Activated naive CD4-positive, alpha-beta T cell treated with anti-CD3 and anti-CD28 coated beads for 36 hours (primary cell): ENCODE measurements around the gene KIF26B. TPM values are rescaled to one million over a fixed set of nuclear protein-coding genes. Genes with fewer than 3 reads are reported as not detected.

Experiments
- CTCF ChIA-PET: fragments of 350-600 bp; sonication (Branson Sonifier 250); formaldehyde crosslinking; loops from one replicate; lab custom pipeline; 2021; ENCODE audit warnings: antibody characterized with exemption; lab: Charles Lee
- DNase-seq: peaks from one replicate; pipeline ENCODE4 v3.0.0-alpha.2; 2020
- H3K27ac Mint-ChIP-seq: one replicate; pipeline ENCODE4 v1.8.0; 2021; ENCODE audit warnings: mild to moderate bottlenecking, mixed read lengths
- H3K27me3 Mint-ChIP-seq: one replicate; pipeline ENCODE4 v1.8.0; 2021; ENCODE audit warnings: low read depth, mixed read lengths
- H3K36me3 Mint-ChIP-seq: one replicate; pipeline ENCODE4 v1.8.0; 2021; ENCODE audit warnings: low read depth, mixed read lengths
- H3K4me1 Mint-ChIP-seq: one replicate; pipeline ENCODE4 v1.8.0; 2021; ENCODE audit warnings: low read depth, mixed read lengths
- H3K4me3 Mint-ChIP-seq: one replicate; pipeline ENCODE4 v1.8.0; 2021; ENCODE audit warnings: mild to moderate bottlenecking, moderate library complexity, mixed read lengths
- H3K9me3 Mint-ChIP-seq: one replicate; pipeline ENCODE4 v1.8.0; 2021; ENCODE audit warnings: mixed read lengths
- intact Hi-C: fragments of 100-400 bp; cut with micrococcal nuclease; formaldehyde crosslinking; loops from one replicate; pipeline ENCODE4 v1.15.1; 2023
- total RNA-seq, 2 experiments: library from RNA; stranded (reverse); gene quantifications; one replicate each; pipeline ENCODE4 v1.2.3, GENCODE V29; 2021

KIF26B gene
- total RNA-seq, 2 experiments from 2014 or later: 0.05 TPM; not detected in 1

DNA sequence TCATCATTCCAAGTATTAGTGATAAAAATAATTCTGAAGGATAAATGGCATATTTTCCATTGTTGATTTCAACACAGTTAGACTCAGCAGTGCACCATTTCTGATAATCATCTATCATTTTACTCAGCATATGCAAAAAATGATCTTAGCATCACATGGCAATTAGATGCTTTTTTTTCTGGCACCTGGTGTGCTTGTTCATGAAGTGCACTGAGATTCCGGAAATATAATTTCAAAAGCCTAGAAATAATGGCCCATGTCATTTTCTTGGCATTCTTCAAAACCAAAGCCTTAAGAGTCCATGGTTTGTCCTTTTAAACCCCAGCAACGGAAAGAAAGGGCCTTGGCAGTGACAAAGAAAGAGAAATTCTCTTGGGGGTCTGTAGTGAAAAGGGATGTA lies 278.8 kb downstream of the KIF26B start:
- no peak overlapping the region for H3K27ac Mint-ChIP-seq
- H3K4me3 Mint-ChIP-seq: no peak overlapping the region
- intact Hi-C loops: no loop called here
- CTCF ChIA-PET: interaction anchor here (0.8 kb wide), 1 partner anchor 166 kb away, joined by 3 read pairs; no protein-coding TSS in a partner anchor
- H3K27me3 Mint-ChIP-seq: peaks cover 18% of the 10 kb centered on the region
- no peaks in the 10 kb centered on the region for H3K36me3 Mint-ChIP-seq
- H3K9me3 Mint-ChIP-seq: no peaks in the 10 kb centered on the region
- DNase-seq: no peak
- no peaks in the 10 kb centered on the region for H3K4me1 Mint-ChIP-seq

DNA sequence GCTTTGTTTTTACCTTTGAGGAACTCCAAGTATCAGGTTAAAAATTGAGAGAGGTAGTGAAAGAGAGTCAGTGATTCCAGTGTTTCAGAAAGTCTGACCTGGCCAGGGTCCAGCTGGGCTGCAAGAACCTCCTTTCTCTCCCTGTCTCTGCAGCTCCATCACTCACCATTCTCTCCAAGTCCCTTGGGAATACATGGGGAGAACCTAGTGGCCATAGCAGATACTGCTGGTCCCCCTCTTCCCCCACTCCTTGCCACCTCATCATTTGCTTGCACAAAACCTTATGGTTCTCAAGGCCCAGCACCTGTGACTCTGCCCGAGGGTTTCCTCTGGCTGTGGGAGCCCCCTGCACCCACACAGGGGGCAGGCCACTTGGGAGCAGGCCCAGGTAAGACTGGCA lies 279.5 kb downstream of the KIF26B start:
- Mint-ChIP-seq H3K4me3 (no peak overlapping the region), H3K27me3 (peaks cover 21% of the 10 kb centered on the region), H3K9me3 (no peaks in the 10 kb centered on the region), H3K4me1 (no peaks in the 10 kb centered on the region), H3K36me3 (no peaks in the 10 kb centered on the region), H3K27ac (no peak overlapping the region)
- CTCF ChIA-PET: interaction anchor here (0.7 kb wide), 1 partner anchor 269 kb away, joined by 3 read pairs; no protein-coding TSS in a partner anchor
- DNase-seq: no peak
- intact Hi-C loops: no loop called here

DNA sequence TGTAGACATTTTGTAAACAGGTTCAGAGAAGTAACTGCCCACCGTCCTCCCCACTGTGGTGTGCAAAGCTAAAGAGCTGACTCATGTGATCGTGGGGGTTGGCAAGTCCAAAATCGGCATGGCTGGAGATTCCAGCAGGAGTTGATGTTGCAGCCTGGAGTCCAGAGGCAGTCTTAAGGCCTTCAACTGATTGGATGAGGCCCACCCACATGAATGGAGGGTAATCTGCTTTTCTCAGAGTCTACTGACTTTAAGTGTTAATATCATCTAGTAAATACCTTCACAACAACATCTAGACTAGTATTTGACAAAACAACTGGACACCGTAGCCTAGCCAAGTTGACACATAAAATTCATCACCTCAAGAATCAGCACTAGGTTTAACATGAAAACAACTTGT lies 281.6 kb downstream of the KIF26B start:
- DNase-seq: no peak
- Mint-ChIP-seq H3K27me3 (peaks cover 35% of the 10 kb centered on the region), H3K4me3 (no peak overlapping the region), H3K36me3 (no peaks in the 10 kb centered on the region), H3K9me3 (no peaks in the 10 kb centered on the region), H3K4me1 (no peaks in the 10 kb centered on the region), H3K27ac (no peak overlapping the region)
- CTCF ChIA-PET: interaction anchor here (0.7 kb wide), 1 partner anchor 693 kb away, joined by 3 read pairs; no protein-coding TSS in a partner anchor
- intact Hi-C loops: no loop called here

DNA sequence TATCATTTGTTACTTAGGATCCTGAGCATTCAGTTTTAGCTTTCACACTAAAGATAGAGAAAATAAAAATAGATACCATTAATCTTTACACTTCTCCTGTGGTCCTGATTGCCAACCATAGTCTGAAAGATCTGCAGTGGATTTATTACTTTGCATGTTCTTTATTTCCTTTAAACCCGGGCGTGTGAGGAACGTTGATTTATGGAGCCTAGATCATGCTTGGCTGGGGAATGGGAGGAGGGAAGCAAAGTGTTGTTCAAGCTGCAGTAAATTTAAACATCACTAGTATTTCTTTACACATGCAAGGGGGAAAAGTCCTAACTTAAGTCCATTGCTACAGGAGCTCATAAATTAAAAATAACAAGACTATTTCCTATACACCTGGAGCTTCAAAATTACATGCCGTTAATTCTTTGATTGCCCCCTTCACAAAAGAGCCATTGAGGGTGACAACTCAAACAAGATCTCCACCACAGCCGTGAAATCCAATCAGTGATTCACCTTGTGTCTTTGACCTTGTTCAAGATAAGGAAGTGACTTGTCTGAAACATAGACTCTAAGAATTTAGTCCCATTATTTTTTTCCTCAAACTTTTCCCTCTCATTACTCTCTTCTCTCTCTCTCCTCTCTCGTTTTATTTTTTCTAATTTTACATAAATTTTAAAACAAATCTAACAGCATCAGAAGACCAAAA lies 282.7 kb downstream of the KIF26B start:
- Mint-ChIP-seq H3K27ac (no peak overlapping the region), H3K27me3 (peaks cover 44% of the 10 kb centered on the region), H3K36me3 (no peaks in the 10 kb centered on the region), H3K4me1 (no peaks in the 10 kb centered on the region), H3K9me3 (no peaks in the 10 kb centered on the region), H3K4me3 (no peak overlapping the region)
- intact Hi-C loops: no loop called here
- DNase-seq: no peak
- CTCF ChIA-PET: no interaction called here

DNA sequence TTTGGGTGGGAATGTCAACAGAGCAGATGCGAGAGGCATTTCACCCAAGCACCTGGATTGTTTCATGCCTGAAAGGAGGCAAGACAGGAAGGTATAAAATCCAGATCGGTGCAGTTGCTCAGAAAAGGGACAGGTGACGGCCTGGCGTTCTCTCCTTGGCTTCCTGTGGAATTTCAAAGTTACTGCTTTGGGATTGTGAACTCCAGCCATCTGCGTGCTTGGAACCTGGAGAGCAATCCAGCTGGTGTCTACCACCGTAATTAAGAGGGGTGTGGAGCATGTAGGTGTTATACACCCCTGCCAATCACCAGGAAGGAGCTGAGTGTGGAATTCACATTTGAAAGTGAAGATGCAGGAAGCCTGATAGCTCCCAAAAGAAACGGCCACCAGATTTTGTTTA lies 286.1 kb downstream of the KIF26B start:
- no peak for DNase-seq
- Mint-ChIP-seq H3K27ac (no peak overlapping the region), H3K27me3 (peaks cover 42% of the 10 kb centered on the region), H3K4me3 (no peak overlapping the region), H3K9me3 (no peaks in the 10 kb centered on the region), H3K36me3 (no peaks in the 10 kb centered on the region), H3K4me1 (no peaks in the 10 kb centered on the region)
- CTCF ChIA-PET: no interaction called here
- intact Hi-C loops: no loop called here

DNA sequence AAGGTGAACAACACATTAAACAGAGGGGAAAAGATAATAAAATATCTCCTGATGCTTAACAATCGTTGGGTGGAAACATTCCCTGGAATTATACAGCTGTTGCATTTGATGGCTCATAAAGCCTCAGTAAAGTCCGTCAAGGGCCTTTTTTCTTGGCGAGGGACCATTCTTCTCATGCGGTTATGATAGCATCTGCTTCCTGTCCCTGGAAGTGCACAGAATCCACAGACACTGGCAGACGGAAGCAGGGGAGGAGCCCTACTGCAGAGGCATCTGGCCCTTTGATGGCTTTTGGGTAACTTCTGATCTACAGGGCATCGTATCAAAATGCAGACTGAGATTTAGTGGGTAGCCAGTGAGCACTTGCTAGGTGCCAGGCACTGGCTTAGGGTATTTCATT lies 286.9 kb downstream of the KIF26B start:
- CTCF ChIA-PET: no interaction called here
- H3K4me3 Mint-ChIP-seq: no peak overlapping the region

DNA sequence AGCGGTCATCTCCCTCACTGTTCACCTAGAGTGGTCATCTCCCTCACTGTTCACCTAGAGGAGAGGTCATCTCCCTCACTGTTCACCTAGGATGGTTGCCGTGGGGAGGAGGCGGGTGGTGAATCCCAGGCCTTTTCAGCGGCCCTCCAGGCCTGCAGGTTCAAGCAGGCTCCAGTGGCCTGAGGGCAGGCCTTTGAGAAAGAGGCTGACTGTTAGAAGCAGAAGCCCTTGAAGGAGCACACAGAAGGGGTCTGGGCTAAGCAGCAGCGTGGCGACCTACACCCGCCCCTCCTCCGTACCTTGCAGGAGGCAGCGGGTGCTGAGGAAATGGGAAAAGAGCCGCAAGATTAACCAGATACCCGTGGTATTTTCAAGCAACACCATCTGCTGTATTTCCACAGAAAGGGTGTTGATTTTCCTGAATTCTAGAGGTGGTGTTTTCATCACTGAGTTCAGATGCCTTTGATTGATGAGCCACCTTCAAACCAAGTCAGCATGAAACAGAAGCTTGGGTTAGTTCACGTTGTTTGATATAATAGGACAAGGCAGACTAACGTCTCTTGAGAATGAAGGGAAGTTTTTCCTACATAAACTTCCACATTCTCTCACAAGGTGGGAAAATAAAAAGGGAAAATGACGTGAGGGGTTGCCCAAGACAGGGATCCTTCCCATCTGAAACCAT lies 289.5 kb downstream of the KIF26B start:
- intact Hi-C loops: no loop called here
- Mint-ChIP-seq H3K36me3 (no peaks in the 10 kb centered on the region), H3K4me1 (no peaks in the 10 kb centered on the region), H3K9me3 (peaks cover 2% of the 10 kb centered on the region), H3K27me3 (peaks cover 25% of the 10 kb centered on the region), H3K27ac (no peak overlapping the region), H3K4me3 (no peak overlapping the region)
- CTCF ChIA-PET: no interaction called here
- no peak for DNase-seq

More for the DNA sequence above, 286.9 kb downstream of the KIF26B start:
- Mint-ChIP-seq H3K27ac (no peak overlapping the region), H3K4me1 (no peaks in the 10 kb centered on the region), H3K9me3 (no peaks in the 10 kb centered on the region), H3K27me3 (peaks cover 38% of the 10 kb centered on the region), H3K36me3 (no peaks in the 10 kb centered on the region)
- intact Hi-C loops: no loop called here
- DNase-seq: no peak

DNA sequence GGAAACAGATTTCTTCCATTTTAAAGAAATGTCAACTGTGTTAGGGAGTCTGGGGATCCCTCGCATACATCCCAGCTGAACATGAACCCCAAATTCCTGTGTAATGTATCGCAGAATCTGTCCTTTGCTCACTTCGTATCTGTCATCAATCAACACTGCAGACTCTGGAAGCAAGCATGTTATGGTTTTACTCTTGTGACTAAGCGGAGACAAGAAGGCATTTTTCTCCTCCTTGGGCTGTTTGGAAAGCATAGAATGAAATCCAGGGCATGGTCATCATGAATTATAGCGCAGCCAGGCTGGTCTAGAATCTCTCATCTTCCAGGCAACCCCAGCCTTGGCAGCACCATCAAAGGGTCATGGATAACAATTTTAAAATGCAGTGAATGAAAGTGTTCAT lies 290.2 kb downstream of the KIF26B start:
- peaks cover 20% of the 10 kb centered on the region for H3K27me3 Mint-ChIP-seq
- intact Hi-C loops: no loop called here
- no peaks in the 10 kb centered on the region for H3K4me1 Mint-ChIP-seq
- no peak for DNase-seq
- CTCF ChIA-PET: no interaction called here
- no peak overlapping the region for H3K4me3 Mint-ChIP-seq
- H3K27ac Mint-ChIP-seq: no peak overlapping the region
- H3K36me3 Mint-ChIP-seq: no peaks in the 10 kb centered on the region
- H3K9me3 Mint-ChIP-seq: peaks cover 2% of the 10 kb centered on the region

DNA sequence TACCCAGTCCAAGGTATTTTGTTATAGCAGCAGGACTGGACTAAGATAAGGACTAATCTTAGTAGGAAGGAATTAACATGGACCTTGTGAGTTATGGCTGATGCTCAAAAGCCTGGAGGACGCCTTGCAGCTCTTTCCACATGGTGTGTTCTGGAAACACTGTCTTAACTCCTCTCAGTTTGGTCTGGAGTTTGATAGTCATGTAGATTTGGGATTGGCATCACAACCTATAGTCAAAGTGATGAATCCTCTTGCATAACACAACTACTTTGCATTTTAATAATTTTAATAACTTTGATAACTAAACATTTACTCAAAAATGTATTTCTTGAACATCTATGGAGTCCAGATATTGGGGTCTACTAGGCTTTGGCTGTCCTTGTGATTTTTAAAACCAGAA lies 293.7 kb downstream of the KIF26B start:
- no peaks in the 10 kb centered on the region for H3K36me3 Mint-ChIP-seq
- intact Hi-C loops: no loop called here
- CTCF ChIA-PET: no interaction called here
- H3K27ac Mint-ChIP-seq: no peak overlapping the region
- no peak overlapping the region for H3K4me3 Mint-ChIP-seq
- H3K27me3 Mint-ChIP-seq: peaks cover 2% of the 10 kb centered on the region
- no peaks in the 10 kb centered on the region for H3K4me1 Mint-ChIP-seq
- H3K9me3 Mint-ChIP-seq: peaks cover 2% of the 10 kb centered on the region
- DNase-seq: no peak

DNA sequence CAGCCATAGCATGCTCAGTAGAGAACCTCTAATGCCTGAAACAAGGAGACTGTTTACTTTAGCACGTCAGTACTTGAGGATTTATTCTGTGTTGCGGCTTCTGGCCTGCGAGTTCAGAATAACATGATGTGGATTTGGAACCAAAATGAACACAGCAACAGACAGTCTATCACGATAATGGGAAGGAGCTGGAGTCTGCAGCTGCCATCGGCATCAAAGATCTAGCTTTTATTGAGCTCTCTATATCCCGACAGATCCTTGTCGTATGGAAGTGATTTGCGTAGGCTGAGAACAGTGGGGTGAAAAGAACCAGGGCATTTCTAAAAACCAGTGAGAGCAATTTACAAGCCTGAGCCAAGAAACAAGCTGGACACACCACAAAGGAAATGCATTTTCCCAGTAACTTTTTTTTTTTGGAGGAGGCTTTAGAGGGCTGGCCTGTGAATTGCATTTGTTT lies 294.2 kb downstream of the KIF26B start:
- Mint-ChIP-seq H3K4me3 (no peak overlapping the region), H3K36me3 (no peaks in the 10 kb centered on the region), H3K4me1 (no peaks in the 10 kb centered on the region), H3K27me3 (peaks cover 2% of the 10 kb centered on the region), H3K27ac (no peak overlapping the region), H3K9me3 (peaks cover 2% of the 10 kb centered on the region)
- CTCF ChIA-PET: interaction anchor here (1.0 kb wide), 1 partner anchor 297 kb away, joined by 3 read pairs; no protein-coding TSS in a partner anchor
- DNase-seq: no peak
- intact Hi-C loops: no loop called here

DNA sequence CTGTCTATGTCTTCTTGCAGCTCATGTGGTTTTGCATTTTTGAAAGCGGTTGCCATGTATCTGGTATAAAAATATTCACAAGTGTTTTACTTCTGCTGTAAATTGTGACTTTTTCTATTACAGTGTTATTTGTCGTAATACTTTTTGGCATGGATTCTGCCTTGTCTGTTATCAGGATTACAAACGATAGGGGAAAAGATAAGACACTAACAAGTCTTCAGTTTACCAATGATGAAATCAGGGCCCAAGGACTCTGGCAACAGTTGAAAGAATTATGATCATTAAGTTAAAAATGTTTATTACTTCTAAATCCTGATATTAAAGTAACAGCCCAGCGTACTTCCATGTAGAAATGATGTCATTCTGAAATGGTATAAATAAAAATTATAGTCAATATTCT lies 298.8 kb downstream of the KIF26B start:
- no peak for DNase-seq
- Mint-ChIP-seq H3K9me3 (no peaks in the 10 kb centered on the region), H3K4me3 (no peak overlapping the region), H3K36me3 (no peaks in the 10 kb centered on the region), H3K4me1 (no peaks in the 10 kb centered on the region), H3K27me3 (peaks cover 4% of the 10 kb centered on the region), H3K27ac (no peak overlapping the region)
- intact Hi-C loops: no loop called here
- CTCF ChIA-PET: no interaction called here

DNA sequence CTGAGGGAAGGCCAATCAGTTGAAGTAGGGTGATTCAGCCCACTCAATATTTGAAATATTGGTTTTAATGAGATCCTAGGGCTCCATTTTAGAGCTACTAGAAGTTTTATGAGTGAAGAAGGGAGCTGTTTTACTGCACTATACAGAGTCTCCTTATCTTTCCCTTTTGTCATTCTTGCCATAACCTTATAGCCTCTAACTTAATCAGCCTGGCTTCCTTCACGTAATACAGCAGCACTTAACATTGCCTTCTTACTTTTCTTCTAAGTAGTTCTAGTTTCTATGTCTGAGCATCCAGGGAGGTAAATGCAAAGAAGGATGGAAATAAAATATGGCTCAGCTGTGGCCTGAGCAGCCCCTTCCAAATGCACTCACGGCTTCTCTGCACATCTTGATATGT lies 299.3 kb downstream of the KIF26B start:
- CTCF ChIA-PET: no interaction called here
- H3K36me3 Mint-ChIP-seq: no peaks in the 10 kb centered on the region
- intact Hi-C loops: no loop called here
- no peak for DNase-seq
- H3K27ac Mint-ChIP-seq: no peak overlapping the region
- no peak overlapping the region for H3K4me3 Mint-ChIP-seq
- peaks cover 4% of the 10 kb centered on the region for H3K27me3 Mint-ChIP-seq
- no peaks in the 10 kb centered on the region for H3K9me3 Mint-ChIP-seq
- H3K4me1 Mint-ChIP-seq: no peaks in the 10 kb centered on the region

DNA sequence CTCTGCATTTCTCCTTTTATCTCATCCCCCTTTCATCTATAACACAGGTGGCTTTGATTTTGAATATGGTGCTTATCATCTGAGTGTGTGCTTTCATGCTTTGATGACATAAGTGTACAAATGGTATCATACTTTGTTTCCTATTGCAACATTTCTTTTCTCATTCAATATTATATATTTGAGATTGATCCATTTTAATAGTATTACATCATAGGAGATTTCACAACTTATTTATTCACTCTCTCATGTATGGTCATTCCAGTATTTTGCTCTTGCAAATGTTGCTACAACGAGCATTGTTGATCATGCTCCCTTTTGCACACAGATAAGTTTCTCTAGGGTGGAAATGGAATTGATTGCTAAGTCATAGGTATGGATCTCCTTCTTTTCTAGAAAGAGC lies 302.8 kb downstream of the KIF26B start:
- DNase-seq: no peak
- Mint-ChIP-seq H3K27ac (no peak overlapping the region), H3K4me1 (no peaks in the 10 kb centered on the region), H3K36me3 (no peaks in the 10 kb centered on the region), H3K4me3 (no peak overlapping the region), H3K9me3 (no peaks in the 10 kb centered on the region), H3K27me3 (peaks cover 5% of the 10 kb centered on the region)
- intact Hi-C loops: no loop called here
- CTCF ChIA-PET: no interaction called here
